Measurements from ENCODE around the gene UBE2H. TPM values are rescaled to one million over a fixed set of nuclear protein-coding genes. Genes with fewer than 3 reads are reported as not detected.
"Not testable (repeated sequence)": the region's sequence is repeated elsewhere in the genome, so short reads cannot be mapped to it uniquely, and the experiment has no call there.

UBE2H gene
- total RNA-seq, 1 experiment from 2014 or later = 58.0 TPM

DNA sequence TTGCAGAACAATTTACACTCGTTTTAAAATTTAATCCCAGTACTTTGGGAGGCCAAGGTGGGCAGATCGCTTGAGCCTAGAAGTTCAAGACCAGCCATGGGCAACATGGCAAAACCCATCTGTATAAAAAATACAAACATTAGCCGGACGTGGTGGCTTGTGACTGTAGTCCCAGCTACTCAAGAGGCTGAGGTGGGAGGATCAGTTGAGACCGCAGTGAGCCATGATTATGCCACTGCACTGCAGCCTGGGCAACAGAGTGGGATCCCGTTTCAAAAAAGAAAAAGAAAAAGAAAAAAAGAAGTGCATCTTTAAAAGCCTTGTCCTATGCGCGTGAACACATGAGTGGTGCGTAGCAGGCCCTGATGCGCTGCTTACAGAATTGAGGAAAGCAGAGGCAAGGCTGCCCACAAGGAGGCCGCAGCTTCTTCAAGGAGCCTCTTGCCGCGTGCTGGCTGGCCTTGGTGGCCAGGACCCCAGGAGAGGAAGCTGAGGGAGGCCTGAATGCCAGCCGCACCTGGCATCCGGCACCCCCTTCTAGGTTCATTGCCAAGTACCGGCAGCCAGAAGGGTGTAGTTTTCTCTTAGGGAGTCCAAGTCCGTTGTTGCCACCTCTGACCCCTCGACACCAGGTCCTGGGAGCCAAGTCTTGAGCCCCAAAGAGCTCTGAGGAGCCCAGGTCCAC lies 124.5 kb downstream of the UBE2H start:
- no peak for TF ChIP-seq TCF7L2 (IDR thresholded peaks at IDR 0.05; ENCODE audit: low read depth, low read length)
- TF ChIP-seq POLR2AphosphoS5 (IDR thresholded peaks at IDR 0.05; ENCODE audit: low read depth, low read length) = no peak
- TF ChIP-seq, protein P1, sequence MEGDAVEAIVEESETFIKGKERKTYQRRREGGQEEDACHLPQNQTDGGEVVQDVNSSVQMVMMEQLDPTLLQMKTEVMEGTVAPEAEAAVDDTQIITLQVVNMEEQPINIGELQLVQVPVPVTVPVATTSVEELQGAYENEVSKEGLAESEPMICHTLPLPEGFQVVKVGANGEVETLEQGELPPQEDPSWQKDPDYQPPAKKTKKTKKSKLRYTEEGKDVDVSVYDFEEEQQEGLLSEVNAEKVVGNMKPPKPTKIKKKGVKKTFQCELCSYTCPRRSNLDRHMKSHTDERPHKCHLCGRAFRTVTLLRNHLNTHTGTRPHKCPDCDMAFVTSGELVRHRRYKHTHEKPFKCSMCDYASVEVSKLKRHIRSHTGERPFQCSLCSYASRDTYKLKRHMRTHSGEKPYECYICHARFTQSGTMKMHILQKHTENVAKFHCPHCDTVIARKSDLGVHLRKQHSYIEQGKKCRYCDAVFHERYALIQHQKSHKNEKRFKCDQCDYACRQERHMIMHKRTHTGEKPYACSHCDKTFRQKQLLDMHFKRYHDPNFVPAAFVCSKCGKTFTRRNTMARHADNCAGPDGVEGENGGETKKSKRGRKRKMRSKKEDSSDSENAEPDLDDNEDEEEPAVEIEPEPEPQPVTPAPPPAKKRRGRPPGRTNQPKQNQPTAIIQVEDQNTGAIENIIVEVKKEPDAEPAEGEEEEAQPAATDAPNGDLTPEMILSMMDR (IDR thresholded peaks at IDR 0.05) = no peak
- no peak for TF ChIP-seq SIN3A (IDR thresholded peaks at IDR 0.05; ENCODE audit: borderline replicate concordance, insufficient read depth, low read depth, low read length)
- TF ChIP-seq, protein P2, sequence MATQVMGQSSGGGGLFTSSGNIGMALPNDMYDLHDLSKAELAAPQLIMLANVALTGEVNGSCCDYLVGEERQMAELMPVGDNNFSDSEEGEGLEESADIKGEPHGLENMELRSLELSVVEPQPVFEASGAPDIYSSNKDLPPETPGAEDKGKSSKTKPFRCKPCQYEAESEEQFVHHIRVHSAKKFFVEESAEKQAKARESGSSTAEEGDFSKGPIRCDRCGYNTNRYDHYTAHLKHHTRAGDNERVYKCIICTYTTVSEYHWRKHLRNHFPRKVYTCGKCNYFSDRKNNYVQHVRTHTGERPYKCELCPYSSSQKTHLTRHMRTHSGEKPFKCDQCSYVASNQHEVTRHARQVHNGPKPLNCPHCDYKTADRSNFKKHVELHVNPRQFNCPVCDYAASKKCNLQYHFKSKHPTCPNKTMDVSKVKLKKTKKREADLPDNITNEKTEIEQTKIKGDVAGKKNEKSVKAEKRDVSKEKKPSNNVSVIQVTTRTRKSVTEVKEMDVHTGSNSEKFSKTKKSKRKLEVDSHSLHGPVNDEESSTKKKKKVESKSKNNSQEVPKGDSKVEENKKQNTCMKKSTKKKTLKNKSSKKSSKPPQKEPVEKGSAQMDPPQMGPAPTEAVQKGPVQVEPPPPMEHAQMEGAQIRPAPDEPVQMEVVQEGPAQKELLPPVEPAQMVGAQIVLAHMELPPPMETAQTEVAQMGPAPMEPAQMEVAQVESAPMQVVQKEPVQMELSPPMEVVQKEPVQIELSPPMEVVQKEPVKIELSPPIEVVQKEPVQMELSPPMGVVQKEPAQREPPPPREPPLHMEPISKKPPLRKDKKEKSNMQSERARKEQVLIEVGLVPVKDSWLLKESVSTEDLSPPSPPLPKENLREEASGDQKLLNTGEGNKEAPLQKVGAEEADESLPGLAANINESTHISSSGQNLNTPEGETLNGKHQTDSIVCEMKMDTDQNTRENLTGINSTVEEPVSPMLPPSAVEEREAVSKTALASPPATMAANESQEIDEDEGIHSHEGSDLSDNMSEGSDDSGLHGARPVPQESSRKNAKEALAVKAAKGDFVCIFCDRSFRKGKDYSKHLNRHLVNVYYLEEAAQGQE (IDR thresholded peaks at IDR 0.05; ENCODE audit: insufficient read depth in 1 of 2, low read depth in 2 of 2, low read length in 1 of 2) = no peak
- Histone ChIP-seq H3K9me3 (ENCODE audit: control insufficient read depth, insufficient read depth, low read depth, low read length) (no peaks in the 10 kb centered on the region), H3K27me3 (ENCODE audit: control insufficient read depth, insufficient read depth, low read length) (no peaks in the 10 kb centered on the region), H3K4me3 (ENCODE audit: low read depth in 2 of 2, low read length in 2 of 2) (no peak overlapping the region), H3K36me3 (ENCODE audit: control insufficient read depth, insufficient read depth, low read length) (no peaks in the 10 kb centered on the region), H3K27ac (ENCODE audit: low read length) (no peak overlapping the region), H3K4me1 (ENCODE audit: control insufficient read depth, insufficient read depth, low read length) (peaks cover 22% of the 10 kb centered on the region)
- ChIA-PET CTCF (interaction anchor here (0.5 to 0.6 kb wide), 2 partner anchors 171 to 202 kb away, joined by 3 to 6 read pairs; no protein-coding TSS in a partner anchor), POLR2A (interaction anchor here (0.7 kb wide), 1 partner anchor 163 kb away, joined by 5 read pairs; no protein-coding TSS in a partner anchor)
- BruUV-seq (replicated peaks) = no TSS peak
- in situ Hi-C loops (cut with HindIII; ENCODE audit: low pct_unique_long_range_greater_than_20kb, low sequenced_read_pairs) (no loop called here), intact Hi-C loops (cut with micrococcal nuclease; ENCODE audit: unreplicated experiment) (no loop called here)
- DNase-seq (ENCODE audit: low read depth, low spot score) = no peak
- no peak for ATAC-seq

DNA sequence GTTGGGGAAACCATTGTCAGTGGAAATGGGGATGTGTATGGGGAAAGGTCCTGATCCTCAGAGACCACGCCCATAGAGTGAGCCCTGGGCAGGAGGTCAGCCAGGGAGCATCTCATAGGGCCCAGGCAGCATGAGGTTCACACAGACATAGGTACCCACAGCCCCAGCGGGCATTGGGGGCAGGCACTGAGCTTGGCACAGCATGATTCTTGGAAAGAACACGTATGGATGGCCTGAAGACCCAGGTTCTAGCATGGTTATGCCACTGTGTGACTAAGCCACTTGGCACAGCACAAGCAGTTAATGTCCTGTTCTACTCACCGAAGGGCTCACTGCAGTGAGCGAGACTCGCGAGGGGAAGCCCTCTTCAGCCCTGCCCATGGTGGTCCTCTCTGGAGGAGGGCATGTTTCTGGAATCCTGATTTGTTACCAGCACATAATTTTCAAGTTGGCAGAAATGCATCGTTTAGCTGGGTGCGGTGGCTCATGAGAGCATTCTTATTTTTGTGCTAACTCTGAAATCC lies 125.2 kb downstream of the UBE2H start:
- H3K4me3 ChIP-seq (ENCODE audit: low read depth in 2 of 2, low read length in 2 of 2) = no peak overlapping the region
- in situ Hi-C loops (cut with HindIII; ENCODE audit: low pct_unique_long_range_greater_than_20kb, low sequenced_read_pairs) = no loop called here
- no TSS peak for BruUV-seq (replicated peaks)
- CTCF ChIA-PET = interaction anchor here (0.6 to 1.4 kb wide), 2 partner anchors 172 to 460 kb away, joined by 3 to 6 read pairs; no protein-coding TSS in a partner anchor
- no peak overlapping the region for H3K27ac ChIP-seq (ENCODE audit: low read length)
- POLR2A ChIA-PET = no interaction called here
- no peaks in the 10 kb centered on the region for H3K27me3 ChIP-seq (ENCODE audit: control insufficient read depth, insufficient read depth, low read length)
- no peaks in the 10 kb centered on the region for H3K9me3 ChIP-seq (ENCODE audit: control insufficient read depth, insufficient read depth, low read depth, low read length)
- H3K36me3 ChIP-seq (ENCODE audit: control insufficient read depth, insufficient read depth, low read length) = no peaks in the 10 kb centered on the region
- TF ChIP-seq, protein P2 (IDR thresholded peaks at IDR 0.05; ENCODE audit: insufficient read depth in 1 of 2, low read depth in 2 of 2, low read length in 1 of 2) = no peak
- TF ChIP-seq SIN3A (IDR thresholded peaks at IDR 0.05; ENCODE audit: borderline replicate concordance, insufficient read depth, low read depth, low read length) = no peak
- TF ChIP-seq POLR2AphosphoS5 (IDR thresholded peaks at IDR 0.05; ENCODE audit: low read depth, low read length) = no peak
- TF ChIP-seq, protein P1 (IDR thresholded peaks at IDR 0.05) = no peak
- TF ChIP-seq TCF7L2 (IDR thresholded peaks at IDR 0.05; ENCODE audit: low read depth, low read length) = no peak
- ATAC-seq (no peak), DNase-seq (ENCODE audit: low read depth, low spot score) (no peak)
- intact Hi-C loops (cut with micrococcal nuclease; ENCODE audit: unreplicated experiment) = no loop called here
- H3K4me1 ChIP-seq (ENCODE audit: control insufficient read depth, insufficient read depth, low read length) = peaks cover 22% of the 10 kb centered on the region

DNA sequence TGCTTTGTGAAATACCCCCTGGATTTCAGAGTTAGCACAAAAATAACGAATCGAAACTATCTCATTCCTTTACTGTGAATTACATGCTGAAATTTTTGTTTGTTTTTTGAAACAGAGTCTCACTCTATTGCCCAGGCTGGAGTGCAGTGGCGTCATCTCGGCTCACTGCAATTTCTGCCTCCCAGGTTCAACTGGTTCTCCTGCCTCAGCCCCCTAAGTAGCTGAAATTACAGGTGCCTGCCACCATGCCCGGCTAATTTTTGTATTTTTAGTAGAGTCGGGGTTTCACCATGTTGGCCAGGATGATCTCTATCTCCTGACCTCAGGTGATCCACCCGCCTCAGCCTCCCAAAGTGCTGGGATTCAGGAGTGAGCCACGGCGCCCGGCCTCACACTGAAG lies 125.9 kb downstream of the UBE2H start:
- POLR2A ChIA-PET; DNase-seq (ENCODE audit: low read depth, low spot score); H3K4me3 ChIP-seq (ENCODE audit: low read depth in 2 of 2, low read length in 2 of 2); H3K27me3 ChIP-seq (ENCODE audit: control insufficient read depth, insufficient read depth, low read length); H3K9me3 ChIP-seq (ENCODE audit: control insufficient read depth, insufficient read depth, low read depth, low read length); ATAC-seq; H3K27ac ChIP-seq (ENCODE audit: low read length); H3K36me3 ChIP-seq (ENCODE audit: control insufficient read depth, insufficient read depth, low read length); BruUV-seq (replicated peaks); intact Hi-C loops (cut with micrococcal nuclease; ENCODE audit: unreplicated experiment); in situ Hi-C loops (cut with HindIII; ENCODE audit: low pct_unique_long_range_greater_than_20kb, low sequenced_read_pairs): not testable (repeated sequence)
- H3K4me1 ChIP-seq (ENCODE audit: control insufficient read depth, insufficient read depth, low read length) = peaks cover 21% of the 10 kb centered on the region
- CTCF ChIA-PET = interaction anchor here (1.4 kb wide), 1 partner anchor 459 kb away, joined by 3 read pairs; no protein-coding TSS in a partner anchor

Measured in Panc1 (cell line).